Suprapubic skin (tissue), 4 donors: Measurements from ENCODE around the gene ANKRD39. TPM values are rescaled to one million over a fixed set of nuclear protein-coding genes. Genes with fewer than 3 reads are reported as not detected.

ENCODE experiments used
- DNase-seq, 2 donors: peaks; one replicate each; pipeline ENCODE4 v3.0.0-alpha.2; 2019; ENCODE audit warnings: low spot score in 2 of 2
- H3K27ac ChIP-seq: fragments of 200-600 bp; sonication (generic); one replicate; pipeline ENCODE4 v1.5.1; 2019
- H3K27me3 ChIP-seq: fragments of 200-600 bp; sonication (generic); one replicate; pipeline ENCODE4 v1.5.1; 2019
- H3K36me3 ChIP-seq: fragments of 200-600 bp; sonication (generic); one replicate; pipeline ENCODE4 v1.5.1; 2019
- H3K4me1 ChIP-seq: fragments of 200-600 bp; sonication (generic); one replicate; pipeline ENCODE4 v1.5.1; 2019
- H3K4me3 ChIP-seq: fragments of 200-600 bp; sonication (generic); one replicate; pipeline ENCODE4 v1.5.1; 2019; ENCODE audit warnings: mild to moderate bottlenecking
- H3K9me3 ChIP-seq: fragments of 200-600 bp; sonication (generic); one replicate; pipeline ENCODE4 v1.5.1; 2019
- CTCF ChIP-seq, 2 donors: fragments of 200-600 bp in 1 of 2; fragments of 450-650 bp in 1 of 2; sonication (generic) in 1 of 2; IDR thresholded peaks; one replicate each; pipeline ENCODE4 v1.5.1; 2016 to 2019; ENCODE audit warnings: antibody characterized with exemption in 2 of 2, mild to moderate bottlenecking in 1 of 2, moderate library complexity in 1 of 2
- EP300 ChIP-seq: sonication (generic); formaldehyde crosslinking; IDR thresholded peaks from one replicate; pipeline ENCODE4 v1.6.1; 2017; ENCODE audit warnings: antibody characterized with exemption
- POLR2A ChIP-seq, 2 donors: fragments of 450-650 bp; IDR thresholded peaks; one replicate each; pipeline ENCODE4 v1.6.1; 2017; ENCODE audit warnings: antibody characterized with exemption in 2 of 2, mild to moderate bottlenecking in 2 of 2, moderate library complexity in 2 of 2
- POLR2AphosphoS5 ChIP-seq, 3 donors: sonication (generic); formaldehyde crosslinking; IDR thresholded peaks; one replicate each; pipeline ENCODE4 v1.6.1; 2017; ENCODE audit warnings: antibody characterized with exemption in 3 of 3
- WGBS: methylation state at CpG from one replicate; pipeline ENCODE4 v1.1.5; 2018; 5-methylcytosine and 5-hydroxymethylcytosine counted together
- total RNA-seq, 4 donors: library from RNA; depleted of rRNA; stranded (reverse); fragments of >200 nt; gene quantifications; one replicate each; pipeline ENCODE4 v1.1.0, GENCODE V29; 2016

The ANKRD39 gene
- total RNA-seq, 4 donors from 2014 or later = 16.1 to 22.1 (median 20.6) TPM

DNA sequence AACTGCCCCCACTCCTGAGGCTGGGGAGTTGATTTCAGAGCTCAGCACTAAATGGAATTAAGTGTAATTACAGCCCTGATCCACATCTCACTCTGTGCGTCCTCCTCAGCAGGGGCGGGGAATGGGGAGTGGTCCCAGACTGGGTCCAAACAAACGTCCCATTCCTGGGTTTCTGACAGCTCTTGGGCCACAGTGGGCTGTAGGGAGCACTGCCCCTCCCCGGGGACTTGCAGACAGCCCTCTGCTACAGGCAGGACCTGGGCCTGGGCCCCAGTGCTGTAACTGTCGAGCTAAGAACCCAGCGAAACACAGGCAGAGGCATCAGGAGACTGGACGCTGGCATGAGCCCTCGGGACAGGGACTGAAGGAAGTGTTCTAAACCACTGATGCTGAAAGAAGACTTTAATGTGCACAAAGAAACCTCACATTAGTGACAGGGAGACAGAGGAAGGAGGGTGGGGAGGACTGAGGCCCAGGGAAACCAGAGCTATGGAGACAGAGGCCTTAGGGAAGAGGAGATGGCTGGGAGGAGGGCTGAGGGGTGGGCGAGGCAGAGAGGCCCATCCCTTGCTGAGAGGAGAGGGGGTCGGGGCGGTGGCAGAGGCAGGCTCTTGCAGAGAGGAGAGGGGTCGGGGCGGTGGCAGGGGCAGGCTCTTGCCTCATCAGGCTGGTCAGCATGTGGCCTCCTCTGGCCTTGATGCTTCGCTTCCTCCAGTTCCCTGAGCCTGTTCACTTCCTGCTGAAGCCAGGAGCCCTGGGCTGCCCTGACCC is 17.9 kb upstream of the ANKRD39 start:
- 64% methylated on average over 14 of the region's 14 CpGs for WGBS
- Histone ChIP-seq H3K27me3 (no peaks in the 10 kb centered on the region), H3K4me1 (peaks cover 48% of the 10 kb centered on the region), H3K4me3 (no peak overlapping the region), H3K9me3 (no peaks in the 10 kb centered on the region), H3K27ac (peak overlapping the region; percentile 34), H3K36me3 (no peaks in the 10 kb centered on the region)
- no peak for DNase-seq
- no peak for TF ChIP-seq POLR2A (IDR thresholded peaks at IDR 0.05)
- TF ChIP-seq CTCF (IDR thresholded peaks at IDR 0.05) = no peak
- TF ChIP-seq EP300 = no peak
- no peak for TF ChIP-seq POLR2AphosphoS5 (IDR thresholded peaks at IDR 0.05)

GRCh38 chr2:96874198-96874831 is 16.5 kb upstream of the ANKRD39 start:
- WGBS = 36% methylated on average over 18 of the region's 18 CpGs
- no peak for DNase-seq
- Histone ChIP-seq H3K4me3 (no peak overlapping the region), H3K36me3 (no peaks in the 10 kb centered on the region), H3K4me1 (peaks cover 56% of the 10 kb centered on the region), H3K9me3 (no peaks in the 10 kb centered on the region), H3K27me3 (no peaks in the 10 kb centered on the region), H3K27ac (no peak overlapping the region)
- no peak for TF ChIP-seq POLR2A (IDR thresholded peaks at IDR 0.05)
- no peak for TF ChIP-seq POLR2AphosphoS5 (IDR thresholded peaks at IDR 0.05)
- no peak for TF ChIP-seq CTCF (IDR thresholded peaks at IDR 0.05)
- no peak for TF ChIP-seq EP300

DNA sequence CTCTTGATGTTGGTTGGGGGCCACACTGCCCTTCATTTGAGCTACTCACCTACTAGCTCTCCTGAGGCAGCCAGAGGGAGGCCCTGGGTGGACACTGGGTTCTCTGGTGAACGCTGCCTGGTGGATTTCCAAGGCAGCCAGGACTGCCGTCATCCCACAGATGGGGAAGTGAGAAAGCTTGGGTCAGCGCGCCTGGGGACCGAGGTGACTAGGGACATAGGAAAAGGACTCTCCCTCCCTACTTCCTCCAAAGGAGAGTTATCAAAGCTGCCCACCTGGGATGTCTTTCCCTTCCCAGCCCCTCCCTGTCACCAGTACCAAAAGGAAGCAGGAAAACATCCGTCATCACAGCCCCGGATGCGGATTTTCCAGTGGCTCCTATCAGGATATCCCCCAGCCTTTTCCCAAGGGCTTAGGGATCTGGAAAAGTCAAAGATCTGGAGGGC is 15.9 kb upstream of the ANKRD39 start:
- WGBS = 46% methylated on average over 8 of the region's 8 CpGs
- TF ChIP-seq CTCF (IDR thresholded peaks at IDR 0.05) (no peak), POLR2A (IDR thresholded peaks at IDR 0.05) (no peak), EP300 (no peak), POLR2AphosphoS5 (IDR thresholded peaks at IDR 0.05) (no peak)
- peaks cover 56% of the 10 kb centered on the region for H3K4me1 ChIP-seq

GRCh38 chr2:96872591-96873349 is 15.0 kb upstream of the ANKRD39 start:
- Histone ChIP-seq H3K4me3 (no peak overlapping the region), H3K9me3 (no peaks in the 10 kb centered on the region), H3K36me3 (no peaks in the 10 kb centered on the region), H3K27me3 (no peaks in the 10 kb centered on the region), H3K4me1 (peaks cover 58% of the 10 kb centered on the region), H3K27ac (no peak overlapping the region)
- 70% methylated on average over 14 of the region's 14 CpGs for WGBS
- DNase-seq = no peak
- TF ChIP-seq EP300 = no peak

More for the DNA sequence above, 15.9 kb upstream of the ANKRD39 start:
- Histone ChIP-seq H3K36me3 (no peaks in the 10 kb centered on the region), H3K27me3 (no peaks in the 10 kb centered on the region), H3K4me3 (no peak overlapping the region), H3K9me3 (no peaks in the 10 kb centered on the region), H3K27ac (no peak overlapping the region)
- no peak for DNase-seq

DNA sequence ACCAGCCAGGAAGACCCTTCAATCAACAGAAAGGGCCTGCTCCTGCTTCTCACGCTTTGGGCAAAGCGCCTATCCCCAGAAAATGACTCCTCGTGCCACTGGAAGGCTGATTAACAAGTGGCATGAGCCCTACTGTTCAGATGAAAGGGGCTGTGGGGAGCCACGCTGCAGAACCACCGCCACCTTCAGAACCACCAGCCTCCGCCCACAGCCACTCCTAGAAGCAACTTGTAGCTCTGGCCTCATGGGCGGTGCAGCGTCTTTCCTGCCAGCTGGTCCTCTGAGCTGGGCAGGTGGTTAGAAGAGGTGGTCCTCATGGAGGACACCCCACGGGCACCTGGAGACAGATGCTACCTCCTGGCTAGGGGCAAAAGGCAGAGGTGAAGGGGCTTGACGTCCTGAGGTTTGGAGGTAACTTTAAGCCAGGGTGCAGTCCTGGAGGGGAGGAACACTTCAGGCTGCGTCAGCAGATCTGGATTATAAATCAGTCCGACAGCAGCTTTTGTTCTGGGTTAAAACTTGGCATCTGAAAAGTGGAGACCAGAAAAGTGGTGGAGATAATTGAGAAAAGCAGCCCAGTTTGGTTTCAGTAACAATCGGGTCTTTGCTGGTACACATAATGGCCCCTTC is 12.9 kb upstream of the ANKRD39 start:
- 4% methylated on average over 11 of the region's 13 CpGs for WGBS
- no peak for TF ChIP-seq POLR2AphosphoS5 (IDR thresholded peaks at IDR 0.05)
- no peak for TF ChIP-seq CTCF (IDR thresholded peaks at IDR 0.05)
- no peak for TF ChIP-seq EP300
- TF ChIP-seq POLR2A (IDR thresholded peaks at IDR 0.05) = no peak
- H3K27me3 ChIP-seq = no peaks in the 10 kb centered on the region
- peaks cover 7% of the 10 kb centered on the region for H3K36me3 ChIP-seq
- H3K27ac ChIP-seq = peak overlapping the region; percentile 98
- DNase-seq = peak in 1 of 2 donors; percentile 80
- H3K4me3 ChIP-seq = peak overlapping the region; percentile 99
- peaks cover 74% of the 10 kb centered on the region for H3K4me1 ChIP-seq
- no peaks in the 10 kb centered on the region for H3K9me3 ChIP-seq
